ENCODE data around the gene LNX1. TPM values are rescaled to one million over a fixed set of nuclear protein-coding genes. Genes with fewer than 3 reads are reported as not detected.

Gene LNX1
- total RNA-seq, 1 donor from 2014 or later: 5.4 TPM

- Histone ChIP-seq H3K9me3 (no peaks in the 10 kb centered on the region), H3K36me3 (no peaks in the 10 kb centered on the region), H3K4me1 (no peaks in the 10 kb centered on the region), H3K4me3 (no peak overlapping the region), H3K27me3 (ENCODE audit: low read depth) (no peaks in the 10 kb centered on the region), H3K27ac (no peak overlapping the region)
- TF ChIP-seq CTCF (IDR thresholded peaks at IDR 0.05): no peak
- intact Hi-C loops (cut with DNase I): no loop called here
- no peak for DNase-seq
- ATAC-seq: no peak
Measured at GRCh38 chr4:53487766-53488165, 103.5 kb downstream of the LNX1 start.

GRCh38 chr4:53485658-53486040, 105.6 kb downstream of the LNX1 start:
- H3K4me1 ChIP-seq: no peaks in the 10 kb centered on the region
- H3K27ac ChIP-seq: no peak overlapping the region

GRCh38 chr4:53484911-53485657, 106.2 kb downstream of the LNX1 start:
- no peaks in the 10 kb centered on the region for H3K9me3 ChIP-seq
- DNase-seq (no peak), ATAC-seq (no peak)
- no peak overlapping the region for H3K4me3 ChIP-seq
- no peaks in the 10 kb centered on the region for H3K36me3 ChIP-seq
- no peak for TF ChIP-seq CTCF (IDR thresholded peaks at IDR 0.05)
- H3K4me1 ChIP-seq: no peaks in the 10 kb centered on the region
- H3K27me3 ChIP-seq (ENCODE audit: low read depth): no peaks in the 10 kb centered on the region
- intact Hi-C loops (cut with DNase I): no loop called here
- H3K27ac ChIP-seq: no peak overlapping the region

More at GRCh38 chr4:53485658-53486040, 105.6 kb downstream of the LNX1 start:
- DNase-seq: no peak
- ATAC-seq: no peak
- no peak overlapping the region for H3K4me3 ChIP-seq
- H3K36me3 ChIP-seq: no peaks in the 10 kb centered on the region
- H3K9me3 ChIP-seq: no peaks in the 10 kb centered on the region
- no peaks in the 10 kb centered on the region for H3K27me3 ChIP-seq (ENCODE audit: low read depth)
- intact Hi-C loops (cut with DNase I): no loop called here
- TF ChIP-seq CTCF (IDR thresholded peaks at IDR 0.05): no peak

- H3K4me1 ChIP-seq: no peaks in the 10 kb centered on the region
- H3K27me3 ChIP-seq (ENCODE audit: low read depth): no peaks in the 10 kb centered on the region
- H3K9me3 ChIP-seq: no peaks in the 10 kb centered on the region
- DNase-seq: no peak
- ATAC-seq: no peak
- intact Hi-C loops (cut with DNase I): no loop called here
- no peak for TF ChIP-seq CTCF (IDR thresholded peaks at IDR 0.05)
- no peak overlapping the region for H3K4me3 ChIP-seq
- no peaks in the 10 kb centered on the region for H3K36me3 ChIP-seq
- no peak overlapping the region for H3K27ac ChIP-seq
Measured at GRCh38 chr4:53483250-53483649, 108.0 kb downstream of the LNX1 start.

GRCh38 chr4:53481586-53481985, 109.7 kb downstream of the LNX1 start:
- DNase-seq (no peak), ATAC-seq (no peak)
- H3K27ac ChIP-seq: no peak overlapping the region
- TF ChIP-seq CTCF (IDR thresholded peaks at IDR 0.05): no peak
- H3K27me3 ChIP-seq (ENCODE audit: low read depth): no peaks in the 10 kb centered on the region
- H3K4me1 ChIP-seq: no peaks in the 10 kb centered on the region
- intact Hi-C loops (cut with DNase I): no loop called here
- no peak overlapping the region for H3K4me3 ChIP-seq
- H3K36me3 ChIP-seq: no peaks in the 10 kb centered on the region
- H3K9me3 ChIP-seq: no peaks in the 10 kb centered on the region

All from lower lobe of right lung (tissue), 2 donors.